ENCODE data around the gene LEPR. TPM values are rescaled to one million over a fixed set of nuclear protein-coding genes. Genes with fewer than 3 reads are reported as not detected.

Gene LEPR
- total and polyA plus RNA-seq, 2 donors (not counting 1 experiment from before 2014, with no cell fraction given) = 8.0 to 20.1 TPM

GRCh38 chr1:65425697-65426096 is 5.2 kb downstream of the LEPR start:
- no peak for TF ChIP-seq EZH2 (IDR thresholded peaks at IDR 0.05; ENCODE audit: low read length, missing control alignments)
- no peak for TF ChIP-seq CTCF (conservative IDR thresholded peaks at IDR 0.05 in 1 of 2, IDR thresholded peaks at IDR 0.05 in 1 of 2; ENCODE audit: low read depth in 1 of 2, low read length in 2 of 2)
- H3K4me2 ChIP-seq (ENCODE audit: extremely low read depth, insufficient read depth, low read length) = no peak overlapping the region
- no peak overlapping the region for H3K9ac ChIP-seq (ENCODE audit: insufficient read depth, low read length)
- H3K4me3 ChIP-seq (replicated peaks in 1 of 4; ENCODE audit: control extremely low read depth in 1 of 4, insufficient read depth in 1 of 4, low read depth in 3 of 4, low read length in 4 of 4) = no peak overlapping the region
- peaks cover 19% of the 10 kb centered on the region for H3K4me1 ChIP-seq (ENCODE audit: control insufficient read depth, extremely low read depth, insufficient read depth, low read length)
- no peak overlapping the region for H2AFZ ChIP-seq (ENCODE audit: low read length)
- H4K20me1 ChIP-seq (ENCODE audit: control insufficient read depth, extremely low read depth, insufficient read depth, low read length) = no peaks in the 10 kb centered on the region
- peak overlapping the region; percentile 53 for H3K27ac ChIP-seq (ENCODE audit: insufficient read depth, low read length)
- H3K79me2 ChIP-seq (ENCODE audit: control insufficient read depth, insufficient read depth, low read length) = peaks cover 43% of the 10 kb centered on the region
- no peaks in the 10 kb centered on the region for H3K27me3 ChIP-seq (ENCODE audit: control insufficient read depth, insufficient read depth, low read length)
- peaks cover 4% of the 10 kb centered on the region for H3K36me3 ChIP-seq (ENCODE audit: control insufficient read depth, insufficient read depth, low read length)
- no peaks in the 10 kb centered on the region for H3K9me3 ChIP-seq (ENCODE audit: control insufficient read depth, insufficient read depth, low read depth, low read length)
- peak; percentile 44 to 88 for DNase-seq (ENCODE audit: low read depth in 2 of 2)

- H3K36me3 ChIP-seq (ENCODE audit: control insufficient read depth, insufficient read depth, low read length) = peaks cover 7% of the 10 kb centered on the region
- H3K27ac ChIP-seq (ENCODE audit: insufficient read depth, low read length) = no peak overlapping the region
- peaks cover 13% of the 10 kb centered on the region for H3K79me2 ChIP-seq (ENCODE audit: control insufficient read depth, insufficient read depth, low read length)
- H3K4me2 ChIP-seq (ENCODE audit: extremely low read depth, insufficient read depth, low read length) = no peak overlapping the region
- no peaks in the 10 kb centered on the region for H3K9me3 ChIP-seq (ENCODE audit: control insufficient read depth, insufficient read depth, low read depth, low read length)
- DNase-seq (ENCODE audit: low read depth in 2 of 2) = no peak
- no peak overlapping the region for H2AFZ ChIP-seq (ENCODE audit: low read length)
- no peaks in the 10 kb centered on the region for H3K27me3 ChIP-seq (ENCODE audit: control insufficient read depth, insufficient read depth, low read length)
- H3K4me1 ChIP-seq (ENCODE audit: control insufficient read depth, extremely low read depth, insufficient read depth, low read length) = peaks cover 9% of the 10 kb centered on the region
- no peaks in the 10 kb centered on the region for H4K20me1 ChIP-seq (ENCODE audit: control insufficient read depth, extremely low read depth, insufficient read depth, low read length)
- no peak overlapping the region for H3K9ac ChIP-seq (ENCODE audit: insufficient read depth, low read length)
- no peak overlapping the region for H3K4me3 ChIP-seq (replicated peaks in 1 of 4; ENCODE audit: control extremely low read depth in 1 of 4, insufficient read depth in 1 of 4, low read depth in 3 of 4, low read length in 4 of 4)
- TF ChIP-seq CTCF (conservative IDR thresholded peaks at IDR 0.05 in 1 of 2, IDR thresholded peaks at IDR 0.05 in 1 of 2; ENCODE audit: low read depth in 1 of 2, low read length in 2 of 2) (no peak), EZH2 (IDR thresholded peaks at IDR 0.05; ENCODE audit: low read length, missing control alignments) (no peak)
These were observed 8.6 kb downstream of the LEPR start for GRCh38 chr1:65429078-65429477.

DNA sequence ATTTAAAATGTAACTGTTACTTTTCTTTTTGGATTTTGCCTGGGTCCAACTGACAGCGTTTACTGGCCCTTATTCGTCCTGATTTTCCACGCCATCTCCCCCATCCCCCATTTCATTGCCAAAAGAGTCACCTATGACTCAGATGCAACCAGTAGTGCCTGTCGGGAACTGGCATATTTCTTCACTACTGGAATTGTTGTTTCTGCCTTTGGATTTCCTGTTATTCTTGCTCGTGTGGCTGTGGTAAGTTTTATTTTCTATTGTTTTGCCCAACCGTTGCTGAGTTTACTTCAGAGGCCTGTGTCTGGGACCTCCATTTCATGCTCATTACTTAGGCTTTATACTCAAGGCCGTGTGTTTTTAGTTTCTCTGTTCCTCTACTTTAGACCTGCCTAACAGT is 9.3 kb downstream of the LEPR start:
- peak; percentile 67 to 84 for DNase-seq (ENCODE audit: low read depth in 2 of 2)
- Histone ChIP-seq H3K9ac (ENCODE audit: insufficient read depth, low read length) (no peak overlapping the region), H3K36me3 (ENCODE audit: control insufficient read depth, insufficient read depth, low read length) (peaks cover 7% of the 10 kb centered on the region), H3K27ac (ENCODE audit: insufficient read depth, low read length) (no peak overlapping the region), H3K4me1 (ENCODE audit: control insufficient read depth, extremely low read depth, insufficient read depth, low read length) (peaks cover 9% of the 10 kb centered on the region), H4K20me1 (ENCODE audit: control insufficient read depth, extremely low read depth, insufficient read depth, low read length) (no peaks in the 10 kb centered on the region), H3K4me3 (replicated peaks in 1 of 4; ENCODE audit: control extremely low read depth in 1 of 4, insufficient read depth in 1 of 4, low read depth in 3 of 4, low read length in 4 of 4) (no peak overlapping the region), H3K9me3 (ENCODE audit: control insufficient read depth, insufficient read depth, low read depth, low read length) (no peaks in the 10 kb centered on the region), H3K27me3 (ENCODE audit: control insufficient read depth, insufficient read depth, low read length) (no peaks in the 10 kb centered on the region), H3K4me2 (ENCODE audit: extremely low read depth, insufficient read depth, low read length) (no peak overlapping the region), H3K79me2 (ENCODE audit: control insufficient read depth, insufficient read depth, low read length) (peaks cover 8% of the 10 kb centered on the region), H2AFZ (ENCODE audit: low read length) (no peak overlapping the region)
- TF ChIP-seq EZH2 (IDR thresholded peaks at IDR 0.05; ENCODE audit: low read length, missing control alignments) = no peak
- TF ChIP-seq CTCF (conservative IDR thresholded peaks at IDR 0.05 in 1 of 2, IDR thresholded peaks at IDR 0.05 in 1 of 2; ENCODE audit: low read depth in 1 of 2, low read length in 2 of 2) = no peak
